ENCODE results near the gene TTC7B.

TTC7B gene

GRCh38 chr14:90820958-90821357 is 4.7 kb upstream of the TTC7B start:
- no peak overlapping the region for H3K27ac Mint-ChIP-seq
- DNase-seq, result peak; percentile 72
- CTCF ChIA-PET, result interaction anchor here (1.1 to 1.6 kb wide), 4 partner anchors 10 to 81 kb away, joined by 3 to 7 read pairs (median 4); no protein-coding TSS in a partner anchor
- peaks cover 47% of the 10 kb centered on the region for H3K27me3 Mint-ChIP-seq
- H3K36me3 Mint-ChIP-seq, result peaks cover 7% of the 10 kb centered on the region
- H3K9me3 Mint-ChIP-seq, result peaks cover 20% of the 10 kb centered on the region
- H3K4me3 Mint-ChIP-seq, result no peak overlapping the region
- peaks cover 12% of the 10 kb centered on the region for H3K4me1 Mint-ChIP-seq

- Mint-ChIP-seq H3K27ac (no peak overlapping the region), H3K9me3 (peaks cover 15% of the 10 kb centered on the region), H3K4me1 (peaks cover 12% of the 10 kb centered on the region), H3K4me3 (no peak overlapping the region), H3K27me3 (peaks cover 52% of the 10 kb centered on the region), H3K36me3 (peaks cover 5% of the 10 kb centered on the region)
- no peak for DNase-seq
- CTCF ChIA-PET, result interaction anchor here (1.2 to 2.3 kb wide), 4 partner anchors 59 to 82 kb away, joined by 3 to 7 read pairs (median 5); no protein-coding TSS in a partner anchor
Observed at GRCh38 chr14:90819734-90820393, 3.6 kb upstream of the TTC7B start.

GRCh38 chr14:90818715-90819114 is 2.5 kb upstream of the TTC7B start:
- Mint-ChIP-seq H3K4me3 (no peak overlapping the region), H3K4me1 (peaks cover 12% of the 10 kb centered on the region), H3K36me3 (no peaks in the 10 kb centered on the region), H3K9me3 (peaks cover 9% of the 10 kb centered on the region), H3K27ac (no peak overlapping the region), H3K27me3 (peaks cover 62% of the 10 kb centered on the region)
- CTCF ChIA-PET, result interaction anchor here (1.2 to 2.3 kb wide), 3 partner anchors 15 to 60 kb away, joined by 3 to 6 read pairs (median 4); no protein-coding TSS in a partner anchor
- no peak for DNase-seq

GRCh38 chr14:90816681-90817436 is 629 bp upstream of the TTC7B start:
- CTCF ChIA-PET, result interaction anchor here (1.2 to 1.3 kb wide), 2 partner anchors 9 to 58 kb away, joined by 3 to 7 read pairs; no protein-coding TSS in a partner anchor
- DNase-seq, result no peak
- Mint-ChIP-seq H3K36me3 (no peaks in the 10 kb centered on the region), H3K4me1 (peaks cover 12% of the 10 kb centered on the region), H3K4me3 (peak overlapping the region; percentile 53), H3K27me3 (peaks cover 66% of the 10 kb centered on the region), H3K27ac (no peak overlapping the region), H3K9me3 (no peaks in the 10 kb centered on the region)

- Mint-ChIP-seq H3K36me3 (no peaks in the 10 kb centered on the region), H3K27ac (no peak overlapping the region), H3K4me3 (peak overlapping the region; percentile 66), H3K9me3 (no peaks in the 10 kb centered on the region), H3K27me3 (peaks cover 69% of the 10 kb centered on the region), H3K4me1 (peaks cover 3% of the 10 kb centered on the region)
- CTCF ChIA-PET, result interaction anchor here (1.3 kb wide), 1 partner anchor 56 kb away, joined by 7 read pairs; no protein-coding TSS in a partner anchor
- DNase-seq, result no peak
Observed at GRCh38 chr14:90815572-90815821, 733 bp downstream of the TTC7B start.

GRCh38 chr14:90814806-90815571 is 1.2 kb downstream of the TTC7B start:
- H3K27ac Mint-ChIP-seq, result no peak overlapping the region
- peak overlapping the region; percentile 66 for H3K4me3 Mint-ChIP-seq

GRCh38 chr14:90813442-90813841 is 2.8 kb downstream of the TTC7B start:
- no peak overlapping the region for H3K27ac Mint-ChIP-seq
- CTCF ChIA-PET, result no interaction called here

More at GRCh38 chr14:90814806-90815571, 1.2 kb downstream of the TTC7B start:
- Mint-ChIP-seq H3K4me1 (peaks cover under 1% of the 10 kb centered on the region), H3K9me3 (no peaks in the 10 kb centered on the region), H3K27me3 (peaks cover 64% of the 10 kb centered on the region), H3K36me3 (no peaks in the 10 kb centered on the region)
- CTCF ChIA-PET, result interaction anchor here (1.3 kb wide), 1 partner anchor 56 kb away, joined by 7 read pairs; no protein-coding TSS in a partner anchor
- DNase-seq, result no peak

GRCh38 chr14:90812109-90812508 is 4.1 kb downstream of the TTC7B start:
- Mint-ChIP-seq H3K27ac (no peak overlapping the region), H3K4me3 (no peak overlapping the region), H3K36me3 (no peaks in the 10 kb centered on the region), H3K27me3 (peaks cover 35% of the 10 kb centered on the region), H3K9me3 (no peaks in the 10 kb centered on the region), H3K4me1 (no peaks in the 10 kb centered on the region)
- DNase-seq, result no peak
- CTCF ChIA-PET, result interaction anchor here (1.2 kb wide), 1 partner anchor 51 kb away, joined by 3 read pairs; no protein-coding TSS in a partner anchor

More at GRCh38 chr14:90813442-90813841, 2.8 kb downstream of the TTC7B start:
- DNase-seq, result no peak
- Mint-ChIP-seq H3K9me3 (no peaks in the 10 kb centered on the region), H3K36me3 (no peaks in the 10 kb centered on the region), H3K4me3 (no peak overlapping the region), H3K4me1 (no peaks in the 10 kb centered on the region), H3K27me3 (peaks cover 48% of the 10 kb centered on the region)

- Mint-ChIP-seq H3K27ac (no peak overlapping the region), H3K9me3 (no peaks in the 10 kb centered on the region), H3K4me1 (no peaks in the 10 kb centered on the region), H3K36me3 (no peaks in the 10 kb centered on the region), H3K27me3 (peaks cover 30% of the 10 kb centered on the region), H3K4me3 (no peak overlapping the region)
- DNase-seq, result no peak
- CTCF ChIA-PET, result interaction anchor here (1.2 to 1.3 kb wide), 2 partner anchors 51 to 53 kb away, joined by 3 read pairs; no protein-coding TSS in a partner anchor
Observed at GRCh38 chr14:90811641-90812040, 4.6 kb downstream of the TTC7B start.

GRCh38 chr14:90810806-90811205 is 5.4 kb downstream of the TTC7B start:
- Mint-ChIP-seq H3K27ac (no peak overlapping the region), H3K36me3 (no peaks in the 10 kb centered on the region), H3K4me3 (no peak overlapping the region), H3K4me1 (no peaks in the 10 kb centered on the region), H3K27me3 (peaks cover 28% of the 10 kb centered on the region), H3K9me3 (no peaks in the 10 kb centered on the region)
- DNase-seq, result no peak
- CTCF ChIA-PET, result interaction anchor here (1.3 kb wide), 1 partner anchor 52 kb away, joined by 3 read pairs; no protein-coding TSS in a partner anchor

- no peak for DNase-seq
- no peak overlapping the region for H3K27ac Mint-ChIP-seq
- CTCF ChIA-PET, result no interaction called here
- H3K4me3 Mint-ChIP-seq, result no peak overlapping the region
- no peaks in the 10 kb centered on the region for H3K9me3 Mint-ChIP-seq
- H3K36me3 Mint-ChIP-seq, result no peaks in the 10 kb centered on the region
- peaks cover 17% of the 10 kb centered on the region for H3K27me3 Mint-ChIP-seq
- H3K4me1 Mint-ChIP-seq, result no peaks in the 10 kb centered on the region
Observed at GRCh38 chr14:90809530-90810312, 6.5 kb downstream of the TTC7B start.

- Mint-ChIP-seq H3K9me3 (no peaks in the 10 kb centered on the region), H3K4me1 (no peaks in the 10 kb centered on the region), H3K36me3 (no peaks in the 10 kb centered on the region), H3K27ac (no peak overlapping the region), H3K4me3 (no peak overlapping the region), H3K27me3 (peaks cover 9% of the 10 kb centered on the region)
- DNase-seq, result no peak
- CTCF ChIA-PET, result interaction anchor here (1.2 kb wide), 1 partner anchor 8 kb away, joined by 3 read pairs; no protein-coding TSS in a partner anchor
Observed at GRCh38 chr14:90808759-90809529, 7.3 kb downstream of the TTC7B start.

- no peak for DNase-seq
- no peaks in the 10 kb centered on the region for H3K36me3 Mint-ChIP-seq
- no peak overlapping the region for H3K4me3 Mint-ChIP-seq
- CTCF ChIA-PET, result no interaction called here
- H3K9me3 Mint-ChIP-seq, result no peaks in the 10 kb centered on the region
- H3K4me1 Mint-ChIP-seq, result peaks cover 3% of the 10 kb centered on the region
- peaks cover 9% of the 10 kb centered on the region for H3K27me3 Mint-ChIP-seq
- no peak overlapping the region for H3K27ac Mint-ChIP-seq
Observed at GRCh38 chr14:90807060-90807459, 9.2 kb downstream of the TTC7B start.
